ENCODE data around the gene ZNF81.

ZNF81 gene

DNA sequence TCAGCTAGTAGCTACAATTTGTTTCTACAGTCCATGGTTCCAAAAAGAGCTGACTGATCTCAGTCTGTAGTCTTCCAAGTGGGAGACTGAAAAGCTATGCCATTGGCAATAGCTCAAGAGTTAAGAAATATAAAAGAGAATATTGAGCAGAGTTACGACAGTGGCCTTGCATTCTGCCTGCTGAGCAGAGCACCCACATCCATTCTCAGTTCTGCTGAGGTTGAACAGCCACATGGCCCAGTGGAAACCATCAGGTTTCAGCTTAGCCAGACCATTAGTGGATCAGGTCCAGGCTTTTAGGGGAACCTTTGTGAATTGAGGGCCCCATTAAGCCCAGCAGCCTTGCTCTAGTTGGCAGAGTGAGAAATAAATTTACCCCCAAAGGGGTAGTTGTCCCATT is 28.1 kb downstream of the ZNF81 start:
- no peaks in the 10 kb centered on the region for H3K36me3 ChIP-seq
- no peak overlapping the region for H3K27ac ChIP-seq
- H3K4me1 ChIP-seq (ENCODE audit: control insufficient read depth in 1 of 2, insufficient read depth in 1 of 2, low read depth in 1 of 2, low read length in 1 of 2), result no peaks in the 10 kb centered on the region
- H3K4me3 ChIP-seq (ENCODE audit: low read depth in 1 of 2, low read length in 1 of 2), result no peak overlapping the region
- no peaks in the 10 kb centered on the region for H3K9me3 ChIP-seq
- TF ChIP-seq CTCF (IDR thresholded peaks at IDR 0.05), result no peak
- no peaks in the 10 kb centered on the region for H3K27me3 ChIP-seq

DNA sequence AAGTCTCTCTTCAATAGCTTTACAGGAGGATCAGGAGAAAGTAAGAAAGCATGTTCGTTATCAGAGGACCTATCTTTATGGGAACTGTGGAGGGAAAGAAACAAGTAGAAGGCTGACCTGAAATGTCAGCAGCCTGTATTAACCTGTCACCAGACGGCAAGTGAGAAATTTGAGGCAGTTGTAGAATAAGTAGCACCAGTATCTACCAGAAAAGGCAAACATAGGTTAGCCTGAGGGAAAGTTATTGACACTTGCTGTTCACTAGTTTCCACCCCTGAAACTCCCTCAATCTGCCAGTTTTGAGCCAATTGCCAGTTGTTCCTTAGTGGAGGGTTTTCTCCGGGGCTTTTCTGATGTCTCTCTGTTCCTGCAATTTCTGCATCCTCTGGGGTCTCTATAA is 36.4 kb downstream of the ZNF81 start:
- H3K36me3 ChIP-seq, result no peaks in the 10 kb centered on the region
- no peaks in the 10 kb centered on the region for H3K4me1 ChIP-seq (ENCODE audit: control insufficient read depth in 1 of 2, insufficient read depth in 1 of 2, low read depth in 1 of 2, low read length in 1 of 2)

DNA sequence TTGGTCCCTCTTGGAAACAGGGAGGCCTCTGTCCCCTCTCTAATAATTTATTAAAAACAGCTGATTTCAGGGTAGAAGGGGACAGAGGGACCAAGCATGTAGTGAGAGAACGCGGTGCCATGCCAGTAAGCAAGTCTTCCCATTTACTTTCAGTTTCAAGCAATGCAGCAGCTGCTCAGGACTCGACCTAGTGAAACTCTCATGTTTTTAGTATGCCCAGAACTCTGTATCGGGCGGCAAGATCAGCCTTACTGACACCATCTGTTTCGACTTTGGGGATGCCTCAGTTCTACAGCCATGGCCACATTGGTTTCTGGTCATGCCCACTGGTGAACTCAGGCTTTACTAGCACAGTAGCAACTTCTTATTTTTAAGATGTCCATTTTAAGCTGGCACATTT is 40.6 kb downstream of the ZNF81 start:
- no peak overlapping the region for H3K27ac ChIP-seq
- H3K27me3 ChIP-seq, result no peaks in the 10 kb centered on the region
- H3K36me3 ChIP-seq, result no peaks in the 10 kb centered on the region
- no peaks in the 10 kb centered on the region for H3K4me1 ChIP-seq (ENCODE audit: control insufficient read depth in 1 of 2, insufficient read depth in 1 of 2, low read depth in 1 of 2, low read length in 1 of 2)
- H3K4me3 ChIP-seq (ENCODE audit: low read depth in 1 of 2, low read length in 1 of 2), result no peak overlapping the region
- H3K9me3 ChIP-seq, result no peaks in the 10 kb centered on the region
- TF ChIP-seq CTCF (IDR thresholded peaks at IDR 0.05), result no peak

More for the DNA sequence above, 36.4 kb downstream of the ZNF81 start:
- no peaks in the 10 kb centered on the region for H3K27me3 ChIP-seq
- TF ChIP-seq CTCF (IDR thresholded peaks at IDR 0.05), result no peak
- H3K27ac ChIP-seq, result no peak overlapping the region
- H3K9me3 ChIP-seq, result no peaks in the 10 kb centered on the region
- no peak overlapping the region for H3K4me3 ChIP-seq (ENCODE audit: low read depth in 1 of 2, low read length in 1 of 2)

DNA sequence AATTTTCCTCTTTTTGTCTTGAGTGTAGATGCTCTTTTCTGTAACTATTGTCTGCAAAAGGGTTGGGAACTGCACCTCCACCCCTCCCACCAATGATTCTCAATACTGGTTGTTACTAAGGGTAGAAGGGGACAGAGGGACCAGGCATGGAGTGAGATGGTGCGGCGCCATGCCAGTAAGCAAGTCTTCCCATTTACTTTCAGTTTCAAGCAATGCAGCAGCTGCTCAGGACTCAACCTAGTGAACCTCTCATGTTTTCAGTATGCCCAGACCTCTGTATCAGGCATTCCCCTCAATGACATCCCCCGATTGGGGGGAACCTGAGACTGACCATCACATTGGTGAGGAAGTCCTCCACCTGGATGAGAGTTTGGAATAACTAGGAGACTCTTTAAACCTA is 41.5 kb downstream of the ZNF81 start:
- no peaks in the 10 kb centered on the region for H3K4me1 ChIP-seq (ENCODE audit: control insufficient read depth in 1 of 2, insufficient read depth in 1 of 2, low read depth in 1 of 2, low read length in 1 of 2)
- H3K27me3 ChIP-seq, result no peaks in the 10 kb centered on the region
- TF ChIP-seq CTCF (IDR thresholded peaks at IDR 0.05), result no peak
- no peaks in the 10 kb centered on the region for H3K36me3 ChIP-seq
- H3K27ac ChIP-seq, result no peak overlapping the region
- H3K4me3 ChIP-seq (ENCODE audit: low read depth in 1 of 2, low read length in 1 of 2), result no peak overlapping the region
- H3K9me3 ChIP-seq, result no peaks in the 10 kb centered on the region

DNA sequence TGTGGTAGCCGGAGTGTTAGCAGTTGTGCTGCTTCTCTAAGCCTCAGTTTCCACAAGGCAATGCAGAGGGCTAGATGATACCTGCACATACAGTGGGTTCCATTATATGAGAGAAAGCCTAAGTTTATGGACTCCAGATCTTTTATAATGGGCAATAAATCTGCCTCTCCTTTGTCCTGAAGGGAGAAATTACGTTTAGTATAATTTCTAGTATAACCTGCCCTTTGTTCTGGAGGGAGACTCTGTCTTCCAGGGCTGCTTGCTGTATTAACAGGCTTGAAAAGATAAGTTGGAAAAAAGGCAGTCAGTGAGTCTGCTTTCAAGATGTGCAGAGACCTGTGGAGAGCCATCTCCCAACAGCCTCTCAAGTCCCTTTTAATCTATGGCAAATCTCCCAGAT is 42.8 kb downstream of the ZNF81 start:
- H3K36me3 ChIP-seq, result no peaks in the 10 kb centered on the region
- TF ChIP-seq CTCF (IDR thresholded peaks at IDR 0.05), result no peak
- H3K4me3 ChIP-seq (ENCODE audit: low read depth in 1 of 2, low read length in 1 of 2), result no peak overlapping the region
- no peaks in the 10 kb centered on the region for H3K27me3 ChIP-seq
- H3K27ac ChIP-seq, result no peak overlapping the region
- H3K4me1 ChIP-seq (ENCODE audit: control insufficient read depth in 1 of 2, insufficient read depth in 1 of 2, low read depth in 1 of 2, low read length in 1 of 2), result no peaks in the 10 kb centered on the region
- no peaks in the 10 kb centered on the region for H3K9me3 ChIP-seq

DNA sequence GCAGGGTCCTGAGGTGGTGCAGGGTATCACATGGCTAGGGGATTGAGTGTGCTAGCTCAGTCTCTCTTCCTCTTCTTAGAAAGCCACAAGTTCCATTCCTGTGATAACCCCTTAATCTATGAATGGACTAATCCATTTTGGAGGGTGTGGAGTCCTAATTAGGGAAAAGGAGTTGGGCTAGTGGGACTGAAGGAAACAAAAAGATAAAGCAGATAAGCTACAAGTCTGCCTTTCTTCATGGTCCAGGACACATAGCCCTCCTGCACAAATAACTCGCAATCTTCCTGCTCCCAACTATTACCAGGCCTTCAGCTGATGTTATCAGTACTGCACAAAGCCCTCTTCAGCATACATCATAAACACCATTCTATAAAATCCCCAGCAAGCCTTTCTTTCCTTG is 44.2 kb downstream of the ZNF81 start:
- H3K4me3 ChIP-seq (ENCODE audit: low read depth in 1 of 2, low read length in 1 of 2), result no peak overlapping the region
- no peaks in the 10 kb centered on the region for H3K9me3 ChIP-seq
- H3K27ac ChIP-seq, result no peak overlapping the region
- no peaks in the 10 kb centered on the region for H3K36me3 ChIP-seq
- no peak for TF ChIP-seq CTCF (IDR thresholded peaks at IDR 0.05)
- H3K27me3 ChIP-seq, result no peaks in the 10 kb centered on the region
- H3K4me1 ChIP-seq (ENCODE audit: control insufficient read depth in 1 of 2, insufficient read depth in 1 of 2, low read depth in 1 of 2, low read length in 1 of 2), result no peaks in the 10 kb centered on the region

Measured in neutrophil (primary cell).